GM23338 (cell line): ENCODE measurements around the gene KHSRP.

ENCODE experiments used
- EZH2 ChIP-seq: fragments of 200-600 bp; sonication (generic); IDR thresholded peaks from one replicate; pipeline ENCODE4 v1.8.0; 2017; ENCODE audit warnings: antibody characterized with exemption, mild to moderate bottlenecking, low read depth; ENCODE audit not compliant: unreplicated experiment
- EZH2phosphoT487 ChIP-seq: fragments of 200-600 bp; sonication (generic); IDR thresholded peaks from one replicate; pipeline ENCODE4 v1.8.1; 2018; ENCODE audit warnings: antibody characterized with exemption; ENCODE audit not compliant: unreplicated experiment
- POLR2AphosphoS5 ChIP-seq: IDR thresholded peaks from 2 replicates; pipeline ENCODE4 v1.6.1; 2016; ENCODE audit warnings: antibody characterized with exemption, low read depth
- TF ChIP-seq, protein P1 (sequence below), 2 experiments: fragments of 200-600 bp in 1 of 2; sonication (generic) in 1 of 2; conservative IDR thresholded peaks; 2 replicates each; pipeline versions ENCODE4 v1.5.1 to v1.6.1; 2016 to 2017; ENCODE audit warnings: antibody characterized with exemption in 2 of 2, low read depth in 2 of 2, mild to moderate bottlenecking in 2 of 2, moderate library complexity in 1 of 2
- TF ChIP-seq, protein P2 (sequence below): fragments of 250-450 bp; sonication (Bioruptor Pico); IDR thresholded peaks from 2 replicates; pipeline ENCODE4 v1.5.0; 2020; ENCODE audit warnings: mild to moderate bottlenecking, moderate library complexity
- TF ChIP-seq, protein P3 (sequence below): IDR thresholded peaks from one replicate; pipeline ENCODE4 v1.6.1; 2018; ENCODE audit warnings: antibody characterized with exemption; ENCODE audit not compliant: unreplicated experiment

DNA sequence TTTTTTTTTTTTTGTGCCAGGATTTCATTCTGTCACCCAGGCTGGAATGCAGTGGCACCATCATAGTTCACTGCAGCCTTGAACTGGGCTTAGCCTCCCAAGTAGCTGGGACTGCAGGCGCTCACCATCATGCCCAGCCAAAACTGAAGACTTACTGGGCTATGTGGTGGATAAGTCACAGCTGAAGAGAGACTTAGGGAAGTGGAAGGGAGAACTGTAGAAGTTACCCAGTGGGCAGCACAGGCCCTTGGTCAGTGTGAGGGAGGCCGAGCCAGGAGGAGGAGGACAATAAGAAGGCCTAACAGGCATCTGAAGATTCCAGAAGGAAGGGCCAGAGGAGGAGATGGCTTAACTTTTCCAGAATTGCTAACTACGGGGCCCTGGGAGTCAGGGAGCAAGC, 44.9 kb downstream of the KHSRP start:
- TF ChIP-seq, protein P1, sequence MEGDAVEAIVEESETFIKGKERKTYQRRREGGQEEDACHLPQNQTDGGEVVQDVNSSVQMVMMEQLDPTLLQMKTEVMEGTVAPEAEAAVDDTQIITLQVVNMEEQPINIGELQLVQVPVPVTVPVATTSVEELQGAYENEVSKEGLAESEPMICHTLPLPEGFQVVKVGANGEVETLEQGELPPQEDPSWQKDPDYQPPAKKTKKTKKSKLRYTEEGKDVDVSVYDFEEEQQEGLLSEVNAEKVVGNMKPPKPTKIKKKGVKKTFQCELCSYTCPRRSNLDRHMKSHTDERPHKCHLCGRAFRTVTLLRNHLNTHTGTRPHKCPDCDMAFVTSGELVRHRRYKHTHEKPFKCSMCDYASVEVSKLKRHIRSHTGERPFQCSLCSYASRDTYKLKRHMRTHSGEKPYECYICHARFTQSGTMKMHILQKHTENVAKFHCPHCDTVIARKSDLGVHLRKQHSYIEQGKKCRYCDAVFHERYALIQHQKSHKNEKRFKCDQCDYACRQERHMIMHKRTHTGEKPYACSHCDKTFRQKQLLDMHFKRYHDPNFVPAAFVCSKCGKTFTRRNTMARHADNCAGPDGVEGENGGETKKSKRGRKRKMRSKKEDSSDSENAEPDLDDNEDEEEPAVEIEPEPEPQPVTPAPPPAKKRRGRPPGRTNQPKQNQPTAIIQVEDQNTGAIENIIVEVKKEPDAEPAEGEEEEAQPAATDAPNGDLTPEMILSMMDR (conservative IDR thresholded peaks at IDR 0.05; ENCODE audit: low read depth in 2 of 2): no peak
- no peak for TF ChIP-seq POLR2AphosphoS5
- TF ChIP-seq EZH2phosphoT487: no peak
- no peak for TF ChIP-seq EZH2
- TF ChIP-seq, protein P2, sequence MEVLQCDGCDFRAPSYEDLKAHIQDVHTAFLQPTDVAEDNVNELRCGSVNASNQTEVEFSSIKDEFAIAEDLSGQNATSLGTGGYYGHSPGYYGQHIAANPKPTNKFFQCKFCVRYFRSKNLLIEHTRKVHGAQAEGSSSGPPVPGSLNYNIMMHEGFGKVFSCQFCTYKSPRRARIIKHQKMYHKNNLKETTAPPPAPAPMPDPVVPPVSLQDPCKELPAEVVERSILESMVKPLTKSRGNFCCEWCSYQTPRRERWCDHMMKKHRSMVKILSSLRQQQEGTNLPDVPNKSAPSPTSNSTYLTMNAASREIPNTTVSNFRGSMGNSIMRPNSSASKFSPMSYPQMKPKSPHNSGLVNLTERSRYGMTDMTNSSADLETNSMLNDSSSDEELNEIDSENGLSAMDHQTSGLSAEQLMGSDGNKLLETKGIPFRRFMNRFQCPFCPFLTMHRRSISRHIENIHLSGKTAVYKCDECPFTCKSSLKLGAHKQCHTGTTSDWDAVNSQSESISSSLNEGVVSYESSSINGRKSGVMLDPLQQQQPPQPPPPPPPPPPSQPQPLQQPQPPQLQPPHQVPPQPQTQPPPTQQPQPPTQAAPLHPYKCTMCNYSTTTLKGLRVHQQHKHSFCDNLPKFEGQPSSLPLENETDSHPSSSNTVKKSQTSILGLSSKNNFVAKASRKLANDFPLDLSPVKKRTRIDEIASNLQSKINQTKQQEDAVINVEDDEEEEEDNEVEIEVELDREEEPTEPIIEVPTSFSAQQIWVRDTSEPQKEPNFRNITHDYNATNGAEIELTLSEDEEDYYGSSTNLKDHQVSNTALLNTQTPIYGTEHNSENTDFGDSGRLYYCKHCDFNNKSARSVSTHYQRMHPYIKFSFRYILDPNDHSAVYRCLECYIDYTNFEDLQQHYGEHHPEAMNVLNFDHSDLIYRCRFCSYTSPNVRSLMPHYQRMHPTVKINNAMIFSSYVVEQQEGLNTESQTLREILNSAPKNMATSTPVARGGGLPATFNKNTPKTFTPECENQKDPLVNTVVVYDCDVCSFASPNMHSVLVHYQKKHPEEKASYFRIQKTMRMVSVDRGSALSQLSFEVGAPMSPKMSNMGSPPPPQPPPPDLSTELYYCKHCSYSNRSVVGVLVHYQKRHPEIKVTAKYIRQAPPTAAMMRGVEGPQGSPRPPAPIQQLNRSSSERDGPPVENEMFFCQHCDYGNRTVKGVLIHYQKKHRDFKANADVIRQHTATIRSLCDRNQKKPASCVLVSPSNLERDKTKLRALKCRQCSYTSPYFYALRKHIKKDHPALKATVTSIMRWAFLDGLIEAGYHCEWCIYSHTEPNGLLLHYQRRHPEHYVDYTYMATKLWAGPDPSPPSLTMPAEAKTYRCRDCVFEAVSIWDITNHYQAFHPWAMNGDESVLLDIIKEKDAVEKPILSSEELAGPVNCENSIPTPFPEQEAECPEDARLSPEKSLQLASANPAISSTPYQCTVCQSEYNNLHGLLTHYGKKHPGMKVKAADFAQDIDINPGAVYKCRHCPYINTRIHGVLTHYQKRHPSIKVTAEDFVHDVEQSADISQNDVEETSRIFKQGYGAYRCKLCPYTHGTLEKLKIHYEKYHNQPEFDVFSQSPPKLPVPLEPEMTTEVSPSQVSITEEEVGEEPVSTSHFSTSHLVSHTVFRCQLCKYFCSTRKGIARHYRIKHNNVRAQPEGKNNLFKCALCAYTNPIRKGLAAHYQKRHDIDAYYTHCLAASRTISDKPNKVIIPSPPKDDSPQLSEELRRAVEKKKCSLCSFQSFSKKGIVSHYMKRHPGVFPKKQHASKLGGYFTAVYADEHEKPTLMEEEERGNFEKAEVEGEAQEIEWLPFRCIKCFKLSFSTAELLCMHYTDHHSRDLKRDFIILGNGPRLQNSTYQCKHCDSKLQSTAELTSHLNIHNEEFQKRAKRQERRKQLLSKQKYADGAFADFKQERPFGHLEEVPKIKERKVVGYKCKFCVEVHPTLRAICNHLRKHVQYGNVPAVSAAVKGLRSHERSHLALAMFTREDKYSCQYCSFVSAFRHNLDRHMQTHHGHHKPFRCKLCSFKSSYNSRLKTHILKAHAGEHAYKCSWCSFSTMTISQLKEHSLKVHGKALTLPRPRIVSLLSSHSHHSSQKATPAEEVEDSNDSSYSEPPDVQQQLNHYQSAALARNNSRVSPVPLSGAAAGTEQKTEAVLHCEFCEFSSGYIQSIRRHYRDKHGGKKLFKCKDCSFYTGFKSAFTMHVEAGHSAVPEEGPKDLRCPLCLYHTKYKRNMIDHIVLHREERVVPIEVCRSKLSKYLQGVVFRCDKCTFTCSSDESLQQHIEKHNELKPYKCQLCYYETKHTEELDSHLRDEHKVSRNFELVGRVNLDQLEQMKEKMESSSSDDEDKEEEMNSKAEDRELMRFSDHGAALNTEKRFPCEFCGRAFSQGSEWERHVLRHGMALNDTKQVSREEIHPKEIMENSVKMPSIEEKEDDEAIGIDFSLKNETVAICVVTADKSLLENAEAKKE: no peak
- TF ChIP-seq, protein P3, sequence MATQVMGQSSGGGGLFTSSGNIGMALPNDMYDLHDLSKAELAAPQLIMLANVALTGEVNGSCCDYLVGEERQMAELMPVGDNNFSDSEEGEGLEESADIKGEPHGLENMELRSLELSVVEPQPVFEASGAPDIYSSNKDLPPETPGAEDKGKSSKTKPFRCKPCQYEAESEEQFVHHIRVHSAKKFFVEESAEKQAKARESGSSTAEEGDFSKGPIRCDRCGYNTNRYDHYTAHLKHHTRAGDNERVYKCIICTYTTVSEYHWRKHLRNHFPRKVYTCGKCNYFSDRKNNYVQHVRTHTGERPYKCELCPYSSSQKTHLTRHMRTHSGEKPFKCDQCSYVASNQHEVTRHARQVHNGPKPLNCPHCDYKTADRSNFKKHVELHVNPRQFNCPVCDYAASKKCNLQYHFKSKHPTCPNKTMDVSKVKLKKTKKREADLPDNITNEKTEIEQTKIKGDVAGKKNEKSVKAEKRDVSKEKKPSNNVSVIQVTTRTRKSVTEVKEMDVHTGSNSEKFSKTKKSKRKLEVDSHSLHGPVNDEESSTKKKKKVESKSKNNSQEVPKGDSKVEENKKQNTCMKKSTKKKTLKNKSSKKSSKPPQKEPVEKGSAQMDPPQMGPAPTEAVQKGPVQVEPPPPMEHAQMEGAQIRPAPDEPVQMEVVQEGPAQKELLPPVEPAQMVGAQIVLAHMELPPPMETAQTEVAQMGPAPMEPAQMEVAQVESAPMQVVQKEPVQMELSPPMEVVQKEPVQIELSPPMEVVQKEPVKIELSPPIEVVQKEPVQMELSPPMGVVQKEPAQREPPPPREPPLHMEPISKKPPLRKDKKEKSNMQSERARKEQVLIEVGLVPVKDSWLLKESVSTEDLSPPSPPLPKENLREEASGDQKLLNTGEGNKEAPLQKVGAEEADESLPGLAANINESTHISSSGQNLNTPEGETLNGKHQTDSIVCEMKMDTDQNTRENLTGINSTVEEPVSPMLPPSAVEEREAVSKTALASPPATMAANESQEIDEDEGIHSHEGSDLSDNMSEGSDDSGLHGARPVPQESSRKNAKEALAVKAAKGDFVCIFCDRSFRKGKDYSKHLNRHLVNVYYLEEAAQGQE: no peak
